H9 (cell line): ENCODE results near the gene FLT3. TPM values are rescaled to one million over a fixed set of nuclear protein-coding genes. Genes with fewer than 3 reads are reported as not detected.

Source experiments
- DNase-seq: peaks from one replicate; pipeline ENCODE4 v3.0.0-alpha.2; 2017
- H2AFZ ChIP-seq: one replicate; pipeline ENCODE4 v1.6.1; 2013; ENCODE audit warnings: mild to moderate bottlenecking, low read length, control low read depth, moderate library complexity
- H2AK5ac ChIP-seq: 2 replicates; pipeline ENCODE4 v1.6.1; 2013; ENCODE audit warnings: low read length, control low read depth, mixed read lengths; ENCODE audit not compliant: insufficient read length
- H2BK120ac ChIP-seq: one replicate; pipeline ENCODE4 v1.6.1; 2013; ENCODE audit warnings: low read depth, mild to moderate bottlenecking, low read length, control low read depth, inconsistent platforms; ENCODE audit not compliant: poor library complexity, severe bottlenecking
- H2BK12ac ChIP-seq: 2 replicates; pipeline ENCODE4 v1.6.1; 2013; ENCODE audit warnings: low read length, control low read depth, mixed read lengths, low read depth; ENCODE audit not compliant: insufficient read length
- H2BK15ac ChIP-seq: 2 replicates; pipeline ENCODE4 v1.6.1; 2013; ENCODE audit warnings: low read depth, low read length, control low read depth
- H2BK20ac ChIP-seq: one replicate; pipeline ENCODE4 v1.6.1; 2013; ENCODE audit warnings: low read depth, mild to moderate bottlenecking, low read length, control low read depth, inconsistent platforms; ENCODE audit not compliant: poor library complexity, severe bottlenecking
- H2BK5ac ChIP-seq: 2 replicates; pipeline ENCODE4 v1.6.1; 2013; ENCODE audit warnings: low read length, control low read depth, mixed read lengths; ENCODE audit not compliant: insufficient read length
- H3K14ac ChIP-seq: 2 replicates; pipeline ENCODE4 v1.6.1; 2013; ENCODE audit warnings: low read length, control low read depth; ENCODE audit not compliant: insufficient read depth
- H3K18ac ChIP-seq: 2 replicates; pipeline ENCODE4 v1.6.1; 2013; ENCODE audit warnings: low read depth, mild to moderate bottlenecking, mixed read lengths, low read length, control low read depth; ENCODE audit not compliant: insufficient read length
- H3K23ac ChIP-seq: 2 replicates; pipeline ENCODE4 v1.6.1; 2013; ENCODE audit warnings: low read length, control low read depth, mixed read lengths, low read depth; ENCODE audit not compliant: insufficient read length
- H3K23me2 ChIP-seq: 2 replicates; pipeline ENCODE4 v1.6.1; 2013; ENCODE audit warnings: low read depth, mild to moderate bottlenecking, mixed read lengths, low read length, control low read depth; ENCODE audit not compliant: insufficient read length, poor library complexity, severe bottlenecking
- H3K27ac ChIP-seq: 2 replicates; pipeline ENCODE4 v1.5.1; 2013; ENCODE audit warnings: low read length, control low read depth, mixed read lengths, low read depth; ENCODE audit not compliant: insufficient read length
- H3K27me3 ChIP-seq: 2 replicates; pipeline ENCODE4 v1.6.1; 2013; ENCODE audit warnings: low read length, control low read depth, inconsistent platforms; ENCODE audit not compliant: insufficient read depth
- H3K4ac ChIP-seq: 2 replicates; pipeline ENCODE4 v1.6.1; 2013; ENCODE audit warnings: low read depth, mild to moderate bottlenecking, control low read depth, inconsistent platforms, low read length, moderate library complexity
- H3K4me1 ChIP-seq: 2 replicates; pipeline ENCODE4 v1.6.1; 2013; ENCODE audit warnings: low read length, control low read depth, inconsistent platforms; ENCODE audit not compliant: insufficient read depth
- H3K4me2 ChIP-seq: 2 replicates; pipeline ENCODE4 v1.6.1; 2013; ENCODE audit warnings: low read length, control low read depth, mixed read lengths; ENCODE audit not compliant: insufficient read length, insufficient read depth
- H3K56ac ChIP-seq: 2 replicates; pipeline ENCODE4 v1.6.1; 2013; ENCODE audit warnings: low read depth, mild to moderate bottlenecking, mixed read lengths, low read length, control low read depth; ENCODE audit not compliant: insufficient read length
- H3K79me1 ChIP-seq: 2 replicates; pipeline ENCODE4 v1.6.1; 2013; ENCODE audit warnings: low read depth, mild to moderate bottlenecking, moderate library complexity, low read length, control low read depth, inconsistent platforms; ENCODE audit not compliant: insufficient read depth, poor library complexity, severe bottlenecking
- H3K79me2 ChIP-seq: 2 replicates; pipeline ENCODE4 v1.6.1; 2013; ENCODE audit warnings: low read length, control low read depth, inconsistent platforms; ENCODE audit not compliant: insufficient read depth
- H3K9ac ChIP-seq: 2 replicates; pipeline ENCODE4 v1.6.1; 2013; ENCODE audit warnings: low read length, control low read depth, mixed read lengths; ENCODE audit not compliant: insufficient read length; ENCODE audit errors: extremely low read depth
- H3K9me3 ChIP-seq: one replicate; pipeline ENCODE4 v1.6.1; 2013; ENCODE audit warnings: low read depth, low read length, inconsistent platforms; ENCODE audit not compliant: control insufficient read depth
- H3T11ph ChIP-seq: one replicate; pipeline ENCODE4 v1.6.1; 2013; ENCODE audit warnings: mild to moderate bottlenecking, low read length, control low read depth, inconsistent platforms
- H4K20me1 ChIP-seq: one replicate; pipeline ENCODE4 v1.6.1; 2013; ENCODE audit not compliant: control insufficient read depth, insufficient read length, insufficient read depth
- H4K5ac ChIP-seq: 2 replicates; pipeline ENCODE4 v1.6.1; 2013; ENCODE audit warnings: low read depth, mild to moderate bottlenecking, mixed read lengths, low read length, control low read depth; ENCODE audit not compliant: insufficient read length
- H4K8ac ChIP-seq: replicated peaks from 2 replicates; pipeline ENCODE4 v1.6.1; 2013; ENCODE audit warnings: low read length, control low read depth, mixed read lengths, low read depth; ENCODE audit not compliant: insufficient read length
- H4K91ac ChIP-seq: 2 replicates; pipeline ENCODE4 v1.6.1; 2013; ENCODE audit warnings: low read depth, mild to moderate bottlenecking, moderate library complexity, mixed read lengths, low read length, control low read depth; ENCODE audit not compliant: insufficient read length
- H3K27ac Mint-ChIP-seq, 3 experiments: 2 replicates in 2 of 3; 3 replicates in 1 of 3; pipeline ENCODE4 v1.8.0; 2020 to 2021; ENCODE audit warnings: mixed read lengths in 3 of 3, mild to moderate bottlenecking in 1 of 3, moderate library complexity in 1 of 3
- H3K27me3 Mint-ChIP-seq: 2 replicates; pipeline ENCODE4 v1.8.0; 2021; ENCODE audit warnings: low read depth, mild to moderate bottlenecking, moderate library complexity, mixed read lengths
- H3K36me3 Mint-ChIP-seq, 3 experiments: 2 replicates in 2 of 3; 3 replicates in 1 of 3; pipeline ENCODE4 v1.8.0; 2020 to 2021; ENCODE audit warnings: low read depth in 3 of 3, mixed read lengths in 3 of 3; ENCODE audit not compliant: insufficient read depth in 1 of 3
- H3K4me1 Mint-ChIP-seq, 2 experiments: 2 replicates each; pipeline ENCODE4 v1.8.0; 2020; ENCODE audit warnings: mixed read lengths in 2 of 2
- H3K4me3 Mint-ChIP-seq, 2 experiments: 2 replicates in 1 of 2; 3 replicates in 1 of 2; pipeline ENCODE4 v1.8.0; 2020 to 2021; ENCODE audit warnings: mild to moderate bottlenecking in 2 of 2, mixed read lengths in 2 of 2, moderate library complexity in 1 of 2
- H3K9me3 Mint-ChIP-seq, 2 experiments: 2 replicates in 1 of 2; 3 replicates in 1 of 2; pipeline ENCODE4 v1.8.0; 2020; ENCODE audit warnings: mild to moderate bottlenecking in 2 of 2, mixed read lengths in 2 of 2, moderate library complexity in 1 of 2
- WGBS: extraction: QIAGEN DNeasy Blood & Tissue Kit; methylation state at CpG from one replicate; pipeline ENCODE4 v1.1.7; 2013; ENCODE audit warnings: missing lambda C conversion rate, low lambda C conversion rate, mixed read lengths; ENCODE audit not compliant: insufficient read length; ENCODE audit errors: extremely low coverage; 5-methylcytosine and 5-hydroxymethylcytosine counted together
- total RNA-seq: library from RNA; stranded (reverse); gene quantifications from 2 replicates; pipeline ENCODE4 v1.2.1, GENCODE V29; 2021
- TF ChIP-seq, protein P1 (sequence below): fragments of 200-600 bp; sonication (generic); conservative IDR thresholded peaks from 3 replicates; pipeline ENCODE4 v1.8.0; 2021; ENCODE audit warnings: antibody characterized with exemption, mild to moderate bottlenecking

FLT3 gene
- total RNA-seq, 1 experiment from 2014 or later = 0.44 TPM

- H3K36me3 Mint-ChIP-seq = no peaks in the 10 kb centered on the region
- Histone ChIP-seq H3K4ac (no peak overlapping the region), H4K5ac (no peak overlapping the region), H2AK5ac (no peak overlapping the region), H3K4me1 (peaks cover 9% of the 10 kb centered on the region), H3K14ac (no peak overlapping the region), H3K23ac (no peak overlapping the region), H3K23me2 (no peaks in the 10 kb centered on the region), H2BK20ac (no peak overlapping the region), H3K9ac (no peak overlapping the region), H2BK120ac (no peak overlapping the region), H3K79me2 (no peaks in the 10 kb centered on the region), H3K27ac (no peak overlapping the region), H3K27me3 (peaks cover 99% of the 10 kb centered on the region), H2BK15ac (no peak overlapping the region), H3K18ac (no peak overlapping the region), H4K91ac (no peak overlapping the region), H3T11ph (no peak overlapping the region), H4K20me1 (no peaks in the 10 kb centered on the region), H2BK12ac (no peak overlapping the region), H3K79me1 (no peaks in the 10 kb centered on the region), H3K56ac (no peak overlapping the region), H4K8ac (no peak overlapping the region), H2AFZ (no peak overlapping the region), H3K9me3 (no peaks in the 10 kb centered on the region), H2BK5ac (no peak overlapping the region), H3K4me2 (no peak overlapping the region)
- no peak for DNase-seq
- H3K4me3 Mint-ChIP-seq = no peak overlapping the region
- H3K27ac Mint-ChIP-seq = no peak overlapping the region
- TF ChIP-seq, protein P1, sequence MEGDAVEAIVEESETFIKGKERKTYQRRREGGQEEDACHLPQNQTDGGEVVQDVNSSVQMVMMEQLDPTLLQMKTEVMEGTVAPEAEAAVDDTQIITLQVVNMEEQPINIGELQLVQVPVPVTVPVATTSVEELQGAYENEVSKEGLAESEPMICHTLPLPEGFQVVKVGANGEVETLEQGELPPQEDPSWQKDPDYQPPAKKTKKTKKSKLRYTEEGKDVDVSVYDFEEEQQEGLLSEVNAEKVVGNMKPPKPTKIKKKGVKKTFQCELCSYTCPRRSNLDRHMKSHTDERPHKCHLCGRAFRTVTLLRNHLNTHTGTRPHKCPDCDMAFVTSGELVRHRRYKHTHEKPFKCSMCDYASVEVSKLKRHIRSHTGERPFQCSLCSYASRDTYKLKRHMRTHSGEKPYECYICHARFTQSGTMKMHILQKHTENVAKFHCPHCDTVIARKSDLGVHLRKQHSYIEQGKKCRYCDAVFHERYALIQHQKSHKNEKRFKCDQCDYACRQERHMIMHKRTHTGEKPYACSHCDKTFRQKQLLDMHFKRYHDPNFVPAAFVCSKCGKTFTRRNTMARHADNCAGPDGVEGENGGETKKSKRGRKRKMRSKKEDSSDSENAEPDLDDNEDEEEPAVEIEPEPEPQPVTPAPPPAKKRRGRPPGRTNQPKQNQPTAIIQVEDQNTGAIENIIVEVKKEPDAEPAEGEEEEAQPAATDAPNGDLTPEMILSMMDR = no peak
- peaks cover 100% of the 10 kb centered on the region for H3K27me3 Mint-ChIP-seq
- no CpG with 5 or more reads among the region's 5 CpGs for WGBS
- peaks cover 23 to 28% of the 10 kb centered on the region in 2 experiments for H3K4me1 Mint-ChIP-seq
- peaks cover 7 to 22% of the 10 kb centered on the region in 2 experiments for H3K9me3 Mint-ChIP-seq
Observed at GRCh38 chr13:27973291-27973690, 127.1 kb downstream of the FLT3 start.
